GM21367 (cell line): Measurements from ENCODE around the gene RUNX3.
"Not testable (repeated sequence)": the region's sequence is repeated elsewhere in the genome, so short reads cannot be mapped to it uniquely, and the experiment has no call there.

ENCODE experiments used
- ATAC-seq: cut with Tn5 transposase; IDR thresholded peaks from one replicate; pipeline ENCODE4 v1.9.1; 2021; ENCODE audit not compliant: unreplicated experiment

Gene RUNX3

DNA sequence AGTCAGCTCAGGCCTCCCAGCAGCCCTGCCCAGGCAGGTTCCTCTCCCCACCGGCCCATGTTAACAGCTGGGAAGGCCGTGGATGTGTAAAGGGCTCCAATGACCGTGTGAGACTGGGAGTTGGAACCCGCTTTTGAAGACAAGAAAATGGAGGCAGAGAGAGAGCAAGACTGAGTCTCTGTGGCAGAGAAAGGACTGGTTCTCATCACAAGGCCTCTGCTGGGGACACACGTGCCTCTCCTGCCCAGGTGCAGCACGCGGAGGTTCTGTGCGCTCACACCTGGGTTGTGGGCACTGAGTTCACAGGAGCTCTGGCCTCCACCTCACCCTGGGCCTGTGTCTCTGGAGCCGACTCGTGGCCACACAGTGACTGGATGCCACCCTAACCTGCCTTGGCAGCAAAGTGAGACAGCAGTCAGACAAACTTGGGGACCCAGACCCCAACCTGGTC lies 27.0 kb downstream of the RUNX3 start:
- ATAC-seq, result no peak

DNA sequence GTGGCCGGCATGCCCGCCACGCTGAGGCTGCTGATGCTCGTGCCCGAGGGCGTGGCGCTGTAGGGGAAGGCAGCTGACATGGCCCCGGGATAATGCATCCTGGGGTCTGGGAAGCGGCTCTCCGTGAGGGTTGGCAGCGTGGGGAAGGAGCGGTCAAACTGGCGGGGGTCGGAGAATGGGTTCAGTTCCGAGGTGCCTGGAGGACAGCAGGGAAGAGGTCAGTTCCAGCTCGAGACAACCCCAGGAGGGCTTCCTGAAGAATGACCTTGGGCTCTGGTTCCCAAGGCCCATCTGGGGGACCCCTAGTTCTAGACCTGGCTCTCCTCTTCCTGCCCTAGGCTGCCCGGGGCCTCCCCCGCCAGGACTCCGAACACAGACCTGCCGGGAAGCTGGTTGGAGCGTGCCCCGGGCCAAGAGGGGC lies 27.6 kb downstream of the RUNX3 start:
- ATAC-seq, result no peak

DNA sequence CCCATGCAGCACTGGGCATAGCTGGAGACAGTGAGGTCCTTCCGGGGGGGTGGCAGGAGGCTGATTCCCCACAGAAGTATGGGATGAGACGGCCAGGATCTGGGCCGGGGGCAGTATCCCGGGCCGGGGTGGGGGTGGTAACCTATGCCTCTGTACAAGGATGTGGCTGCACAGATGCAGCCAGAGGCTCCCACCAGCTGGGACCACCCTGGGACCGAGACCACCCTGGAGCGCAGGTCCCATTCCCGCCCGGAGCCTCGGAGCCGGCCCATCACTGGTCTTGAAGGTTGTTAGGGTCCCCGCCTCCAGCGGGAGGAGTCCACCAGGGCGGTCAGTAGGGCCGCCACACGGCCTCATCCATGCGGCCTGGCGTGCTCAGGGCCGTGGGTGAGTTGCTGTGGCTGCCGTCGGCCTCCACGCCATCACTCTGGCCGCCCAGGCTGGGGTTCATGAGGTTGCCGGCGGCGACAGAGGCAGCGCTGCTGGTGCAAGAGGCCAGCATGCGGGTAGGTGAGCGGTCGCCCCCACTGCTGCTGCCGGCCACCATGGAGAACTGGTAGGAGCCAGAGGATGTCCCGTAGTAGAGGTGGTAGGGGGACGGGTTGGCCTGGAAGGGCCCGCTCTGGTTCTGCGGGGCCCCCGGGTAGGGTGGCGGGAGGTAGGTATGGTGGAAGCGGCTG lies 28.1 kb downstream of the RUNX3 start:
- ATAC-seq, result no peak

DNA sequence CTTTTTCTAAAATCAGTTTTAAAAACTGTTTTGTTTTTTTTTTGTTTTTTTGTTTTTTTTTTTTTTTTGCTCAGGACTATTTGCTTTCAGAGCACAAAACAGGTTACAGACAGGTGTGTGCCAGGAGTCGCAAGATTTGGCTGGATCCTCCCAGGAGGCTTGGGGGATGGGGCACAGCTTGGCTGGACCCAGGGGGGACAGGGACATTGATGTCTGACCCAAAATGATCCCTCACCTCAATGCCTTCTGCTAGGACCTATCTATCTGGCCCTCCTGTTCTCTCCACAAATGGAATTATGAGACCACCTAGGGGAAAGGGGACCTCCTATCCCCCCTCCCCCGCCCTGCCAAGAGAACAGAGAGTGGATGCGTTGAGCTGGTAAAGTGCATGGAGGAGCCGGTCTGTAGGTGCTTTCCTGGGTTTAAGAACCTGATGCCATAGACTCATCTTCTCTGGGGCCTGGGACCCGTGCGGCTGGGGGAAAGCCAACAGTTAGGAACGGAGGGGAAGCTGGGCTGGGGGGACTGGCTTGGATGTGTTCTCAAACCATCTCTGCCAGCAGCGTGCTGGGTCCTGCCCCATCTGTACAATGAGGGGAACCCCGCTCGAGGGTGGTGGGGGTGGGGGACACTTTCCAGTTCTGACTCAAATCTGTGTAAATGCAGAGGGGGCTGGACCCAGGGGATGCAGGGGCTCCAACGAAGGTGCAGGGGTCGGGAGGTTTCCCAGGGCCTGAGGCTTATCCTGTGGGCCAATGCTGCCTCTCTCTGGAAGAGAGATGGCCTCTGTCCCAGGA lies 28.9 kb downstream of the RUNX3 start:
- no peak for ATAC-seq

DNA sequence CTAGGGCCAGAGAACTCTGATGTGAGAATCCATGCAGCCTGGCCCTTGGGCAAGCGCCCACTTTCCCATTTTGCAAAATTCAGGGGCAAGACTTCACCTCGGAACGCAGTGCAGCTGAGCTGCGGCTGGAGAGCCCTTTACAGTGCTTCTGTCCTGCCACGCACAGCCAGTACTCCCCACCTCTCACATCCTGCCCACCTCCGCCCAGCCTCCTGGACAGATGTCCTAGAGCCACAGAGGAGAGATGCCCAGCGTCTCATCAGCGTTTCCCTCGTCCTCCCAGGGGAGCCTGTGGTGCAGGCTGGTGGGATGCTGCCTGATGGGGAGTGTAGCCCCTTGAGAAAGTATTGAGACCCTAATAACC lies 29.6 kb downstream of the RUNX3 start:
- no peak for ATAC-seq

DNA sequence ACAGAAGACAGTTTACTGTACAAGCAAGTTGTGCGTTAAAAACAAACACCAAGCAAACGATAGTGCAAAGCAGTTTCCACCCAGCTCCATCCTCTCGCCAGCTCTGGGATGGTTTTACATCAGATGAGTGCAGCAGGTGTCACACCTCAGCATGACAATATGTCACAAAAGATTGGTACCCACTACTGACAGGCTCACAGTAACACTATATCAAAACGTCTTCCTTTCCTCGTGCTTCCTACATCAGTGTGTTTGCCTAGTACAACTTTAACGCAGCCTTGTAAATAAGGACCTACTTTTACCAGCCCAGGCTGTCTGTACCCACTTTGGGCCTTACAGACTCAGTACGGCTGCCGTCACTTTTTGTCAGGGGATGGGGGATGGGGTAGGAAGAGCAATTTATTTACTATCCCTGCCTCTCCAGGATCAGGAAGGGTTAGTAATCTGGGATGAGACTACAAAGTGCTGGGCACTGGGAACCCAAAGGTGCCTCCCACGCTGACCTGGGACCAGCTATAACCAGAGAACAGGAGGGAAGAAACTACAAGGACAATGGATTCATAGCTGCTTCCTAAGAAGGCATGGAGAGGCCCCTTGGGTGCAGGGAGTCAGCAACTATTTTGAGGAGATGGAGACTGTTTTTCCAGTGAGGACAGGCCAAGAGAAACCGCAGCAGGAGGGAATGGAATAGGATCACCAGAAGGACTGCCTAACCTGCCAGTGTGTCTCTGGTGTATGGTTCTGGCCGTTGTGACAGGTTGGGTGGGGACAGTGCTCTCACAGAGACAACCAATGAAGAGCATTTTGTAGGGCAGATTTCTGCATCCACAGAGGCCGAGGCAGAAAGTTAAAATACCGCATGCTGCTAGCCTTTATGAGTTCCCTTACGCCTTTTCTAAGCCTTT lies 30.2 kb downstream of the RUNX3 start:
- ATAC-seq, result no peak

DNA sequence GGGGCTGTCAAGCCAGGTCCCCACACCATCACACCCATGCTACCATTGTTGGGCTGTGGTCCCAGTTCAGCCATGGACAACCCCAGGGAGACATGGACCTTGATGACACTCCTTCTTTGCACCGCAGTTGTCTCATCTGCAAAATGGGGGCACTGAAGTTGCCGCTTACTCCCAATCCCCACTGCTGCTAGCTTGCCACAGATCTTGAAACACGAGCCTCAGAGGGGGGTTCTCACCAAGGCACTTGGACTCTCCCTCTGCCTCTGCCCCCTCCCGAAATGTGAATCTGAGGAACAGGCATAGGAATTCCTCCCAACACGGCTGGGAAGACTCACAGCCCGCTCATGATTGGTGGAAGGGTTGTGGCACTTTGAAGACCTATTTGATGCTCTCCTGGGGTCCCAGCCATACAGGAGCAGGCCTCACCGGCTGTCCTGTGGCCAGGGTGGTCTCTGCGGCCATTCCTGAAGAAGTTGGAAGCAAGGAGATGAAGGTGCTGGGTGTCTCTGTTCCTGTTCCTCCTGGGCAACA lies 31.1 kb downstream of the RUNX3 start:
- ATAC-seq, result no peak

DNA sequence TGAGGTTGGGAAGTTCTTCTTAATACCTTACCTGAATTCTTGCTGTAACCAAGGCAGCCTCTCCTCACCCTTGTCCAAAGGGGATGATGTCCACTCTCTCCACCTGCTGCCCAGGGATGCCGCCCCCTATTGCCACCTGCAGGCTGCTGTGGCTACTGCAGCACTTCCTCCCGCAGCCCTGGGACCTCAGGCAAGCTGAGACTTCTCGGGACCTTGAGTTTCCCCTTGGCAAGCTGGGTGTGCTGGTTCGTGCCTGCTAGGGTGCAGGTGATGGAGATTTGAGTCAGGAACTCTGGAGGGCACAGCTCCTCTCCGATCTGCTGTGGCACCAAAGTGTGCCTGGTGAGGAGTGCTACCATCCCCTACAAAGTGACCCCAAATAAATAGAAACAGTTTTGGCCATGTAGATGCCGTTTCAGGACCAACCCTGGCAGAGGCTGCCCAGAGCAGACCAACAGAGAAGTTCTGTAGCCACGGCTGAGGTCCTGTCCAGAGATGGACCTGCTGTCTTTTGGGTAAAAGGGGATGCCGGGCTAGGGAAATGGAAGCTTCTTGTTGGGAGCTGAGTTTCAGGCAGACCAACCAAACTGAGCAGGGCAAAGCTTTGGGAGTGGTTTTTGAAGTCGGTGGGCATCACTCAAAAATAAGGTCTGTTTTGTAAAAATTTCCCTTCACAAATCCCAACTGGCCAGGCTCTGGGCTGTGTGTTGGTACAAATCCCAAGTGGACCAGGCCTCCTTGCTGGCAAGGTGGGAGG lies 31.7 kb downstream of the RUNX3 start:
- no peak for ATAC-seq

DNA sequence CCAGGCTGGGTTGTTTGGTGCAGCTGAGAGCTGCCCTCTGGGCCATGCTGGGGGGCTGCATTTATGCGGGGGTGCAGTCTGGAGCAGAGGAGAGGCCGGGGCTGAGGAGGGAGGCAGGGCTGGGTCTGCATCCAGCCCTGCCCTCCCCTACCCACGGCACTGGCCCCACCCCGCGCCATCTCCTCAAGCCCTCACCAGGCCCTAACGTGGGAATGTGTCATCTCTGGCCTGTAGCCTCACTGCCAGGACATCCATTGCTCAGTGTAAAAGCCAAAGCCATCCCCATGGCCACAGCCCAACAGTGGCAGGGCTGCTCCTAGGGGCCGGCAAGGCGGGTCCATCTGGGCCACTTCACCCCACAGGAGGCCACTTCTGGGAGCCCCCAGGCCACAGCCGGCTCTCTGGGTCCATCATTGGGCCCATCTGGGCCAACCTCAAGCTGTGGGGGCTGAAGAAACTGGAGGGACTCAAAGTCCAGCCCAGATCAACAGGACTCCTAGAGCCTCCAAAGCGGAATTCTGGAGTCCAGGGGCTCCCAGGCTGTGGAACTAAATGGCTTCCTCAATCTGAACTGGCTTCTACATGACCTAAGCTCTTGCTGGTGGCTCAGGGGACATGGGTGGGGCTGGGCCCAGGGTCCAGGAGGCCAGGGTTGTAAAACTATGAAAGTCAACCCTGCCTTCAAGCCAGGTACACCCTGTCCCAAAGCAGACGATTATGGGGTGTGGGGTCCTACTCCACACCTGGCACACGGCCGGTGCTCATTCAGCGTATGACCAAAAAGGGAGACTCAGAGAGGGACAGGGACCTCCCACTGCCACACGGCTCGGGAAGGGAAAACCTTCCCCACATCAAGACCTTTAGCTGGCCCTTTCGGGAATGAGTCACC lies 32.6 kb downstream of the RUNX3 start:
- ATAC-seq, result no peak

DNA sequence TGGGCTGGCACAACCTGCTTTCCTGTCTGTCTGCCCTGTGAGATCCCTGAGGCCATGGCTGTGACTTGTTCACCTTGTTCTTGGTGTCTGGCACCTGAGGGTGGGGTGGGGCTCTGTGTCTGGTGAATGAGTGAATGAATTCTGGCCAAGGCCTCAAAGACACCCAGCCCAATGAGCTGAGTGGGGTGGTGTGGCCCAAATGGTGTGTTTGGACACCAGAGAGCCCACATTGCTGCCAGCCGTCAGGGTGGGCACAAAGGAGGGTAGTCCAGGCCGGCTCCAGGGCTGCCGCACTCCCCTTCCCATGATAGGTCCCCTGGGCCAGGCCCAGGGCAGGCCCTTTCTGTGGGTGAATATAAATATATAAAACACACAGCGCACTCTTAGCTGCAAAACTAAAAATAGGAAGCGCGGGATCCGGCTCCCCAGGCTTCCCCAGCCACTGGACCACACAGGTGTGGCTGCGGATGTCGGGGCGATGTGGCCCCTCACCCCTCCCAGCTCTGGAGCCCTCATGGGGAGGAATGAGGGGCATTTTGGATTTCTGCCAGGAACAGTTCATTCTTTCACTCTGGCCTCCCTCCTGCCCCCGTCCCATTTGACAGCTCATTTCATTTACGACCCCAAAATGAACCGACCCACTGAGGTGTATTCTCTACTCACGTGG lies 33.3 kb downstream of the RUNX3 start:
- ATAC-seq, result no peak

DNA sequence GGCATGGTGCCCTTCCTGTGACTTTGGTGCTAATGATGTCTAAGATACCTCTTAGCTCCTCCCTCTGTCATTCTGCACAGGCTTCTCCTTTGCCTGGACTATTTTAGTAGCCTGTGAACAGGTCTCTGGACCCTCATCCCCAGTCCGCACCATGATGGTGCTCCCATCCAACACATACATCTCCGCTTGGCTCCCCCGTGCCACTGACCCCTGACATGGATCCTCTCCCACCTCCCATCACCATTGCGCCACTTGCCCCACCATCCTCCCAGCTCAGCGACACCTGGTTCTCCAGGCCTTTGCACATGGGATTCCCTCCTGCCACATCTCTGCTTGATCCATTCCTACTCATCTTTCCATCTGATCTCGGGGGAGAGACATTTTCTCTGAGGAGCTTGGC lies 33.9 kb downstream of the RUNX3 start:
- no peak for ATAC-seq

DNA sequence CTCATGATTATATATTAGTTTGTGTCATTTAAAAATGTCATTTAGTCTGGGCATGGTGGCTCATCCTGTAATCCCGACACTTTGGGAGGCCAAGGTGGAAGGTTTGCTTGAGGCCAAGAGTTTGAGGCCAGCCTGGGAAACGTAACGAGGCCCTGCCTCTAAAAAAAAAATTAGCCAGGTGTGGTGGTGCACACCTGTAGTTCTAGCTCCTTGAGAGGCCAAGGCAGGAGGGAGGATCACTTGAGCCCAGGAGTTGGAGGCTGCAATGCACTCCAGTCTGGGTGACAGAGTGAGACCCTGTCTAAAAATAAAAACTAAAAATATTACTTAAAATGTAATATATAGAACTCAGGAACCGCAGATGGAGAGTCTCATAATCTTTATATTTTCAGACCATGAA lies 34.6 kb downstream of the RUNX3 start:
- ATAC-seq, result no peak

DNA sequence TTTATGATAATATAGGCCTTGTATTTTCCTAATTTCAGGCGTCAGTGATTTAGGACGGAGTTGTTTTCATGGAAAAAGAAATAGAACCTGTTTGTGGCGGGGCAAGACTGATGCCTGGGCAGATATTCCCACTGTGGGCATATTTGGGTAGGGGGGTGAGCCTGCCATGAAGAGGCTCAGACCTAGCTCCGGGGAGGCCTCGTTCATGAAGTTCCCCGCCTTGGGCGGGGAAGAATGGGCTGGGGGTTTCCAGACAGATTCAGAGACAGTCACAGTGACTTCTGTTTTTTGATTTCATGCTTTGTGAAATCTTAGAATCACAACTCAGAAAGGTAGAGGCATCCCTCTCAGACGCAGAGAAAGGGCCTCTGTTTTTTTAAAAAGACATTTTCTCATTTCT lies 36.1 kb downstream of the RUNX3 start:
- no peak for ATAC-seq

DNA sequence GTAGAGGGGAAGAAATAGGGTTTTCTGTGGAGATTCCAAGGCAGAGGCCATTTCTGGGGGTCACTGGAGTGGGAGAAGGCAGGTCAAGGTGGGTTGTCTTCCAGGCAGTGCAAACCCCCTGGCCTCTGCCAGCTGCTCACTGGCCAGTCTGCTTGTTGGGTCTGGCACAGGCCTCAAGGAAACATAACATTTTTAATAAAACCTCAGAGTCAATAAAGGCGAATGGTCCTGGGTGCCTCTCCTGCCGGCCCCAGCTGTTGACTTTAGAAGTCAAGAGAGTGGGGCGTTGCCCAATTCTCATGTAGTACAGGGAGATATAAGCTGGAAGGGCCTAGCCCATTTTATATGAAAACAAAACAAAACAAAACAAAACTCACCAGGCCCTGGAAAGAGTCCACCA lies 36.6 kb downstream of the RUNX3 start:
- no peak for ATAC-seq

DNA sequence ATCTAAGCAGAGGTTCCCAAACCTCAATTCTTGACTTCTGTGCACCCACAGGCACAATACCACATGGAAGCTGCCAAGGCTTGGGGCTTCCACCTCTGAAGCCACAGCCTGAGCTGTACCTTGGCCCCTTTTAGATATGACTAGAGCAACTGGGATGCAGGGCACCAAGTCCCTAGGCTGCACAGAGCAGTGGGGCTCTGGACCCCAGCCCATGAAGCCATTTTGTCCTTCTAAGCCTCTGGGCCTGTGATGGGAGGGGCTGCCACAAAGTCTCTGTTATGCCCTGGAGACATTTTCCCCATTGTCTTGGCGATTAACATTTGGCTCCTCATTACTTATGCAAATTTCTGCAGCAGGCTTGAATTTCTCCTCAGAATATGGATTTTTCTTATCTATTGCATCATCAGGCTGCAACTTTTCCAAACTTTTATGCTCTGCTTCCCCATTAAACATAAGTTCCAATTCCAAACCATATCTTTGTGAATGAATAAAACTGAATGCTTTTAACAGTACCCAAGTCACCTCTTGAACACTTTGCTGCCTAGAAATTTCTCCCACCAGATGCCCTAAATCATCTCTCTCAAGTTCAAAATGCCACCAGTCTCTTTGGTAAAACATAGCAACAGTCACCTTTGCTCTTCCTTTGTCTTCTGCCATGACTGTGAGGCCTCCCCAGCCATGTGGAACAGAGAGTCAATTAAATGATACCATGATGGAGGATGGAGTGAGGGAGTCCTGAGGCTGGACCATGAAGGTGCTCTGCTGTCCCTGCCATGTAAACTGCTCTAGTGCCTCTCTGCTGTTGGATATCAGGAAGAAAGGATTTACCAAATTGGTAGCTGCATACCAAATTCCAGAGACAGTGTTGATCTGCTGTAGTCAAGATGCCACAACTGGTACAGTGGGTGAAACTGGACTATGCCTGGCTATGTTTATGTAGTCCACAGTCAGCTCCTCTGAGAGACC lies 37.6 kb downstream of the RUNX3 start:
- ATAC-seq, result no peak

DNA sequence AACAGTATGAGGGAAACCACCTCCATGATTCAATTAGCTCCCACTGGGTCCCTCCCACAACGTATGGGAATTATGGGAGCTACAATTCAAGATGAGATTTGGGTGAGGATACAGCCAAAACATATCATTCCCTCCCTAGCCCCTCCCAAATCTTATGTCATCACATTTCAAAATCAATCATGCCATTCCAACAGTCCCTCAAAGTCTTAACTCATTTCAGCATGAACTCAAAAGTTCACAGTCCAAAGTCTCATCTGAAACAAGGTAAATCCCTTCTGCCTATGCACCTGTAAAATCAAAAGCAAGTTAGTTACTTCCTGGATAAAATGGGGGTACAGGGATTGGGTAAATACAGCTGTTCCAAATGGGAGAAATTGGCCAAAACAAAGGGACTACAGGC lies 38.7 kb downstream of the RUNX3 start:
- ATAC-seq, result not testable (repeated sequence)

DNA sequence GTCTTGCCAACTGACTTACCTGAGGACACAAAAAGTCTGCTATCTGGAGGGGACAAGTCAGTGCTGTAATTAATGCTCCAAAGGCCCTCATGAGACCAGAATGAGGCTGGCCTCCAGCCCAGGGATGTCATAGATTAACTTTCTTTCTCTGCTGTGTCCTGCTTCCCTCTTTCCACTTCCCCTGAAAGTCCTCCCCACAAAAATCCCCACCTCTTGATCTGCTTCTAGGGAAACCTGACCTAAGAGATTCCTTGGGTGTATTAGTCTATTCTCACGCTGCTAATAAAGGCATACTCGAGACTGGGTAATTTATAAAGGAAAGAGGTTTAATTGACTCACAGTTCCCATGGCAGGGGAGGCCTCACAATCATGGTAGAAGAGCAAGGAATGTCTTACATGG lies 39.2 kb downstream of the RUNX3 start:
- ATAC-seq, result no peak
